ENCODE data around the gene OR8J3. TPM values are rescaled to one million over a fixed set of nuclear protein-coding genes. Genes with fewer than 3 reads are reported as not detected.

The OR8J3 gene
- polyA plus RNA-seq (2013, experiment 1 of 2): not detected
- polyA plus RNA-seq (2013, experiment 2 of 2): not detected

- no peak within 1 kb of the TSS for H3K23ac ChIP-seq (ENCODE audit: low read depth, low read length, poor library complexity)
- no peak within 1 kb of the TSS for H2BK5ac ChIP-seq (ENCODE audit: low read length)
- no peak within 1 kb of the TSS for H3K4ac ChIP-seq (ENCODE audit: low read length)
- H3K27me3 ChIP-seq (ENCODE audit: control insufficient read depth in 3 of 3, insufficient read depth in 3 of 3, low read depth in 1 of 3, low read length in 3 of 3): no peaks in the 10 kb centered on the region
- H3K36me3 ChIP-seq (replicated peaks in 1 of 2; ENCODE audit: control insufficient read depth in 2 of 2, insufficient read depth in 2 of 2, low read length in 2 of 2): no peaks in the 10 kb centered on the region
- H3K4me2 ChIP-seq (ENCODE audit: insufficient read depth, low read length, poor library complexity, severe bottlenecking): no peak within 1 kb of the TSS
- H3K9me3 ChIP-seq (replicated peaks in 1 of 2; ENCODE audit: control insufficient read depth in 2 of 2, insufficient read depth in 1 of 2, low read depth in 1 of 2, low read length in 2 of 2): no peaks in the 10 kb centered on the region
- H2BK12ac ChIP-seq (ENCODE audit: low read length): no peak within 1 kb of the TSS
- no peak within 1 kb of the TSS for H2AFZ ChIP-seq (ENCODE audit: low read length)
- no peak within 1 kb of the TSS for H4K91ac ChIP-seq (ENCODE audit: low read depth, low read length, poor library complexity)
- H3K4me3 ChIP-seq (ENCODE audit: low read length in 2 of 2): no peak within 1 kb of the TSS
- no peak within 1 kb of the TSS for H2AK5ac ChIP-seq (ENCODE audit: low read depth, low read length)
- H2BK15ac ChIP-seq (ENCODE audit: low read length): no peak within 1 kb of the TSS
- no peaks in the 10 kb centered on the region for H3K4me1 ChIP-seq (ENCODE audit: control insufficient read depth in 2 of 2, insufficient read depth in 1 of 2, low read depth in 1 of 2, low read length in 2 of 2)
- no peaks in the 10 kb centered on the region for H3K79me1 ChIP-seq (ENCODE audit: low read depth, low read length)
- no peak within 1 kb of the TSS for H3K14ac ChIP-seq (ENCODE audit: low read length)
- no peak within 1 kb of the TSS for H4K8ac ChIP-seq (ENCODE audit: low read depth, low read length)
- DNase-seq (ENCODE audit: low spot score): no peak
- H3K18ac ChIP-seq (ENCODE audit: low read length): no peak within 1 kb of the TSS
- H2BK120ac ChIP-seq (ENCODE audit: low read depth, low read length): no peak within 1 kb of the TSS
- no peak within 1 kb of the TSS for H3K27ac ChIP-seq (replicated peaks; ENCODE audit: low read length)
- no peak within 1 kb of the TSS for H3K9ac ChIP-seq (ENCODE audit: low read depth, low read length, poor library complexity)
Measured at GRCh38 chr11:56140151-56140661, at the start of gene OR8J3. Gene OR8J3 (minus strand): TSS chr11:56140201. CDS start chr11:56137718, 2,483 bp downstream.

GRCh38 chr11:56188602-56189001, 48.6 kb upstream of the OR8J3 start:
- no peak overlapping the region for H3K4me3 ChIP-seq (ENCODE audit: low read length in 2 of 2)
- DNase-seq (ENCODE audit: low spot score): no peak
- no peak overlapping the region for H3K14ac ChIP-seq (ENCODE audit: low read length)
- H3K4ac ChIP-seq (ENCODE audit: low read length): no peak overlapping the region
- no peak overlapping the region for H2AFZ ChIP-seq (ENCODE audit: low read length)
- H3K18ac ChIP-seq (ENCODE audit: low read length): no peak overlapping the region
- no peak overlapping the region for H2BK15ac ChIP-seq (ENCODE audit: low read length)
- no peak overlapping the region for H2AK5ac ChIP-seq (ENCODE audit: low read depth, low read length)
- no peaks in the 10 kb centered on the region for H3K27me3 ChIP-seq (ENCODE audit: control insufficient read depth in 3 of 3, insufficient read depth in 3 of 3, low read depth in 1 of 3, low read length in 3 of 3)
- peaks cover 0 to 2% of the 10 kb centered on the region in 2 donors for H3K9me3 ChIP-seq (replicated peaks in 1 of 2; ENCODE audit: control insufficient read depth in 2 of 2, insufficient read depth in 1 of 2, low read depth in 1 of 2, low read length in 2 of 2)
- H3K4me2 ChIP-seq (ENCODE audit: insufficient read depth, low read length, poor library complexity, severe bottlenecking): no peak overlapping the region
- H3K27ac ChIP-seq (replicated peaks; ENCODE audit: low read length): no peak overlapping the region
- H4K8ac ChIP-seq (ENCODE audit: low read depth, low read length): no peak overlapping the region
- no peaks in the 10 kb centered on the region for H3K36me3 ChIP-seq (replicated peaks in 1 of 2; ENCODE audit: control insufficient read depth in 2 of 2, insufficient read depth in 2 of 2, low read length in 2 of 2)
- no peak overlapping the region for H4K91ac ChIP-seq (ENCODE audit: low read depth, low read length, poor library complexity)
- no CpG with 5 or more reads among the region's 3 CpGs for WGBS, 2 donors (ENCODE audit: extremely low coverage in 2 of 2, insufficient read length in 2 of 2, insufficient replicate concordance in 1 of 2)
- H3K4me1 ChIP-seq (ENCODE audit: control insufficient read depth in 2 of 2, insufficient read depth in 1 of 2, low read depth in 1 of 2, low read length in 2 of 2): no peaks in the 10 kb centered on the region
- H2BK5ac ChIP-seq (ENCODE audit: low read length): no peak overlapping the region
- no peak overlapping the region for H2BK12ac ChIP-seq (ENCODE audit: low read length)
- no peak overlapping the region for H2BK120ac ChIP-seq (ENCODE audit: low read depth, low read length)
- no peaks in the 10 kb centered on the region for H3K79me1 ChIP-seq (ENCODE audit: low read depth, low read length)
- H3K23ac ChIP-seq (ENCODE audit: low read depth, low read length, poor library complexity): no peak overlapping the region
- H3K9ac ChIP-seq (ENCODE audit: low read depth, low read length, poor library complexity): no peak overlapping the region

GRCh38 chr11:56183459-56183858, 43.5 kb upstream of the OR8J3 start:
- no peaks in the 10 kb centered on the region for H3K79me1 ChIP-seq (ENCODE audit: low read depth, low read length)
- H2AFZ ChIP-seq (ENCODE audit: low read length): no peak overlapping the region
- H3K9ac ChIP-seq (ENCODE audit: low read depth, low read length, poor library complexity): no peak overlapping the region
- H2AK5ac ChIP-seq (ENCODE audit: low read depth, low read length): no peak overlapping the region
- no peak for DNase-seq (ENCODE audit: low spot score)
- H3K4me2 ChIP-seq (ENCODE audit: insufficient read depth, low read length, poor library complexity, severe bottlenecking): no peak overlapping the region
- H3K23ac ChIP-seq (ENCODE audit: low read depth, low read length, poor library complexity): no peak overlapping the region
- no peak overlapping the region for H3K27ac ChIP-seq (replicated peaks; ENCODE audit: low read length)
- H2BK120ac ChIP-seq (ENCODE audit: low read depth, low read length): no peak overlapping the region
- no peak overlapping the region for H3K4ac ChIP-seq (ENCODE audit: low read length)
- no peak overlapping the region for H4K91ac ChIP-seq (ENCODE audit: low read depth, low read length, poor library complexity)
- H2BK12ac ChIP-seq (ENCODE audit: low read length): no peak overlapping the region
- no peaks in the 10 kb centered on the region for H3K36me3 ChIP-seq (replicated peaks in 1 of 2; ENCODE audit: control insufficient read depth in 2 of 2, insufficient read depth in 2 of 2, low read length in 2 of 2)
- H3K4me1 ChIP-seq (ENCODE audit: control insufficient read depth in 2 of 2, insufficient read depth in 1 of 2, low read depth in 1 of 2, low read length in 2 of 2): no peaks in the 10 kb centered on the region
- H3K27me3 ChIP-seq (ENCODE audit: control insufficient read depth in 3 of 3, insufficient read depth in 3 of 3, low read depth in 1 of 3, low read length in 3 of 3): no peaks in the 10 kb centered on the region
- no peak overlapping the region for H4K8ac ChIP-seq (ENCODE audit: low read depth, low read length)
- H3K9me3 ChIP-seq (replicated peaks in 1 of 2; ENCODE audit: control insufficient read depth in 2 of 2, insufficient read depth in 1 of 2, low read depth in 1 of 2, low read length in 2 of 2): peaks cover 0 to 2% of the 10 kb centered on the region in 2 donors
- H2BK5ac ChIP-seq (ENCODE audit: low read length): no peak overlapping the region
- H3K14ac ChIP-seq (ENCODE audit: low read length): no peak overlapping the region
- no peak overlapping the region for H3K18ac ChIP-seq (ENCODE audit: low read length)
- no peak overlapping the region for H3K4me3 ChIP-seq (ENCODE audit: low read length in 2 of 2)
- no peak overlapping the region for H2BK15ac ChIP-seq (ENCODE audit: low read length)

- WGBS, 2 donors (ENCODE audit: extremely low coverage in 2 of 2, insufficient read length in 2 of 2, insufficient replicate concordance in 1 of 2): no CpG with 5 or more reads among the region's 1 CpG
- Histone ChIP-seq H2BK12ac (ENCODE audit: low read length) (no peak within 1 kb of the TSS), H3K4me1 (ENCODE audit: control insufficient read depth in 2 of 2, insufficient read depth in 1 of 2, low read depth in 1 of 2, low read length in 2 of 2) (no peaks in the 10 kb centered on the region), H3K4me3 (ENCODE audit: low read length in 2 of 2) (no peak within 1 kb of the TSS), H4K8ac (ENCODE audit: low read depth, low read length) (no peak within 1 kb of the TSS), H3K4ac (ENCODE audit: low read length) (no peak within 1 kb of the TSS), H2BK120ac (ENCODE audit: low read depth, low read length) (no peak within 1 kb of the TSS), H3K9ac (ENCODE audit: low read depth, low read length, poor library complexity) (no peak within 1 kb of the TSS), H3K14ac (ENCODE audit: low read length) (no peak within 1 kb of the TSS), H3K79me1 (ENCODE audit: low read depth, low read length) (no peaks in the 10 kb centered on the region), H3K36me3 (replicated peaks in 1 of 2; ENCODE audit: control insufficient read depth in 2 of 2, insufficient read depth in 2 of 2, low read length in 2 of 2) (no peaks in the 10 kb centered on the region), H2BK5ac (ENCODE audit: low read length) (no peak within 1 kb of the TSS), H3K27me3 (ENCODE audit: control insufficient read depth in 3 of 3, insufficient read depth in 3 of 3, low read depth in 1 of 3, low read length in 3 of 3) (no peaks in the 10 kb centered on the region), H3K18ac (ENCODE audit: low read length) (no peak within 1 kb of the TSS), H2AFZ (ENCODE audit: low read length) (no peak within 1 kb of the TSS), H4K91ac (ENCODE audit: low read depth, low read length, poor library complexity) (no peak within 1 kb of the TSS), H3K27ac (replicated peaks; ENCODE audit: low read length) (no peak within 1 kb of the TSS), H2AK5ac (ENCODE audit: low read depth, low read length) (no peak within 1 kb of the TSS), H3K4me2 (ENCODE audit: insufficient read depth, low read length, poor library complexity, severe bottlenecking) (no peak within 1 kb of the TSS), H3K9me3 (replicated peaks in 1 of 2; ENCODE audit: control insufficient read depth in 2 of 2, insufficient read depth in 1 of 2, low read depth in 1 of 2, low read length in 2 of 2) (peaks cover 0 to 4% of the 10 kb centered on the region in 2 donors), H2BK15ac (ENCODE audit: low read length) (no peak within 1 kb of the TSS), H3K23ac (ENCODE audit: low read depth, low read length, poor library complexity) (no peak within 1 kb of the TSS)
- no peak for DNase-seq (ENCODE audit: low spot score)
Measured at GRCh38 chr11:56176318-56176717, 36.3 kb upstream of the OR8J3 start, which contains the start of gene OR5J2. Gene OR5J2 (plus strand): TSS chr11:56176618. CDS start chr11:56176618, 0 bp downstream.

Data from neuronal stem cell (in vitro differentiated cells).